ENCODE measurements around the gene NDUFA8. TPM values are rescaled to one million over a fixed set of nuclear protein-coding genes. Genes with fewer than 3 reads are reported as not detected.

The NDUFA8 gene
- total and polyA plus RNA-seq, 8 donors = 42.9 to 61.5 (median 49.9) TPM

DNA sequence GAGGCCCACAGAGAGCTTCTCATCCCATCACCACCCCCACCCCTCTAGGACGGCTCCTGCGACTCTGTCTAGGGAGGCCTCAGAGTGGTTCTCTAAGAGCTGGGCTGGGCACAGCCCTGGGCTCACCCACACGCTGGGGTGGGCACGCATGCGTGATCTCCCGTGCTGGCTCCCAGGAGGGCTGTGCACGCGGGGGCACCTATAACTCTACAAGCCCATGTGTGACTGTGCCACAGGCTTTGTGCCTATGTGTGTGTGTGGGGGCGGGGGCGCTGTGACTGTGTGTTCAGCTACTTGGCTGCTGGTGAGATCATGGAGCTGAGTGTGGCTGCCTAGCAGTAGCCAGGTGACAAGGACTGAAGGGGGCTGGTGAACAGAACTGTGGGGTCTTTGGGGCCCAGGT is 32.2 kb downstream of the NDUFA8 start:
- ATAC-seq (no peak), DNase-seq (no peak)
- Histone ChIP-seq H3K27me3 (peaks cover 3 to 53% of the 10 kb centered on the region in 2 donors), H3K4me3 (no peak overlapping the region), H3K4me1 (peaks cover 9 to 33% of the 10 kb centered on the region in 2 donors), H3K9me3 (no peaks in the 10 kb centered on the region), H3K27ac (no peak overlapping the region), H3K36me3 (no peaks in the 10 kb centered on the region)
- intact Hi-C loops (cut with DNase I) = loop anchor here (5.0 to 10.0 kb wide), 2 partner anchors 225 to 227 kb away; no protein-coding TSS in a partner anchor
- TF ChIP-seq, protein P1, sequence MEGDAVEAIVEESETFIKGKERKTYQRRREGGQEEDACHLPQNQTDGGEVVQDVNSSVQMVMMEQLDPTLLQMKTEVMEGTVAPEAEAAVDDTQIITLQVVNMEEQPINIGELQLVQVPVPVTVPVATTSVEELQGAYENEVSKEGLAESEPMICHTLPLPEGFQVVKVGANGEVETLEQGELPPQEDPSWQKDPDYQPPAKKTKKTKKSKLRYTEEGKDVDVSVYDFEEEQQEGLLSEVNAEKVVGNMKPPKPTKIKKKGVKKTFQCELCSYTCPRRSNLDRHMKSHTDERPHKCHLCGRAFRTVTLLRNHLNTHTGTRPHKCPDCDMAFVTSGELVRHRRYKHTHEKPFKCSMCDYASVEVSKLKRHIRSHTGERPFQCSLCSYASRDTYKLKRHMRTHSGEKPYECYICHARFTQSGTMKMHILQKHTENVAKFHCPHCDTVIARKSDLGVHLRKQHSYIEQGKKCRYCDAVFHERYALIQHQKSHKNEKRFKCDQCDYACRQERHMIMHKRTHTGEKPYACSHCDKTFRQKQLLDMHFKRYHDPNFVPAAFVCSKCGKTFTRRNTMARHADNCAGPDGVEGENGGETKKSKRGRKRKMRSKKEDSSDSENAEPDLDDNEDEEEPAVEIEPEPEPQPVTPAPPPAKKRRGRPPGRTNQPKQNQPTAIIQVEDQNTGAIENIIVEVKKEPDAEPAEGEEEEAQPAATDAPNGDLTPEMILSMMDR (IDR thresholded peaks at IDR 0.05) = no peak

- H3K4me1 ChIP-seq = peaks cover 9 to 33% of the 10 kb centered on the region in 2 donors
- intact Hi-C loops (cut with DNase I) = loop anchor here (5.0 to 10.0 kb wide), 2 partner anchors 226 to 228 kb away; no protein-coding TSS in a partner anchor
- peaks cover 3 to 50% of the 10 kb centered on the region in 2 donors for H3K27me3 ChIP-seq
- H3K9me3 ChIP-seq = no peaks in the 10 kb centered on the region
- DNase-seq (no peak), ATAC-seq (no peak)
- H3K27ac ChIP-seq = no peak overlapping the region
- no peak overlapping the region for H3K4me3 ChIP-seq
- TF ChIP-seq, protein P1 (IDR thresholded peaks at IDR 0.05) = no peak
- H3K36me3 ChIP-seq = no peaks in the 10 kb centered on the region
Observed at GRCh38 chr9:122126331-122127261, 33.0 kb downstream of the NDUFA8 start.

DNA sequence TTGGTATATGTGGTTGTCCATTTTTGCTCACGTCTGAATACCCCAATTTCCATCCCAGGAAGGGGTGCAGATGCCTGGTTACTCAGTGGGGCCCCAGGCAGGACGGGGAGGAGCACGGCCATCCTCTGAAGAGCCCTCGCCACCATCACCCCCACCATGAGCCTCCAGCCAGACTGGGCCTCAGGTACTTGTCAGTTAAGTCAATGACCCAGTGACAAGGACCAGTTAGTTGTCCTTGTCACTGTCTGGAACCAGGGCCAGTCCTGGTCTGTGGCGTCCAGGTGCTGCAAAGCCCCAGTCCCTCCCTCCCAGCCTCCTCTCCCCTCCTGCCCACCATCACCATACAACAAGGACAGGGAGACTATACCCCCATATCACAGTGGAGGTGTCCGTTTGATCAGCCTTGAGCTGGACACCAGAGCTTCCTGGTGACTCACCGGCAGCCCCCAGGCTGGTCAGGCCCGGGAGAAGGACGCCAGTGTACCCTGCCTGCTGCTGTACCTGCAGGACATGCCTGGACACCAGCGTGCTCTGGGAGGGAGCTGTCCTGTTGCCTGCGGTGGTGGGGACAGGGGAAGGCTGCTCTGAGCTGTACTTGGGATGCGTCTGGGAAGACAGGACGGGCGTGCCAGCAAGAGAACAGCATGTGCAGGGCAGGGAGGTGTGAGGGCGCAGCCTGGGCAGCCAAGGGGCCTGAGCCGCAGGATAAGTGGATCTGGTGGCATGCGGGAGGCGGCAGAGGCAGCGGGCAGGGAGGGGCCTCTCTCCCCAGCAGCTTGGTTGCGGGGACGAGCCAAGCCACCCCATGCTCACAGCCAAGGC is 33.9 kb downstream of the NDUFA8 start:
- no peak overlapping the region for H3K27ac ChIP-seq
- H3K36me3 ChIP-seq = no peaks in the 10 kb centered on the region
- no peak for DNase-seq
- peak; percentile 18 for ATAC-seq
- H3K27me3 ChIP-seq = peaks cover 3 to 43% of the 10 kb centered on the region in 2 donors
- no peaks in the 10 kb centered on the region for H3K9me3 ChIP-seq
- peaks cover 9 to 33% of the 10 kb centered on the region in 2 donors for H3K4me1 ChIP-seq
- TF ChIP-seq, protein P1 (IDR thresholded peaks at IDR 0.05) = no peak
- H3K4me3 ChIP-seq = no peak overlapping the region
- intact Hi-C loops (cut with DNase I) = loop anchor here (5.0 to 10.0 kb wide), 2 partner anchors 227 to 229 kb away; no protein-coding TSS in a partner anchor

DNA sequence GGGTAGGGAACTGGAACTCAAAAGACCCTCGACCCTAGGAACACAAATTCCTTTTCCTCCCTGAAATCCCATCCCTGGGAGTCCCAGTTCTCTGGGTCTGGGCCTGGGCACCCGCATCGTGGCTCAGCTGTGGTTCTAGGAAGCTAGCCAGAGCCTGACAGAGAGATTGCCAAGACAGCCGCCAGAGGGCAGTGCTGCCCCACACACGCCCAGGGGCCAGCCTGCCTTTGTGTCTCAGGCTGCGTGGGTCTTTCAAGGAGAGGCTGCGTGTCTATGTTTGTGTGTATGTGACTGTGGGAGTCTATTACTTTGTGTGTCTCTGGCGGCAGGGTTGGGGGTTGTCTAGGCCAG is 34.4 kb downstream of the NDUFA8 start:
- TF ChIP-seq, protein P1 (IDR thresholded peaks at IDR 0.05) = peak; percentile 90 to 97
- H3K9me3 ChIP-seq = no peaks in the 10 kb centered on the region
- H3K27ac ChIP-seq = no peak overlapping the region
- ATAC-seq (peak; percentile 91), DNase-seq (peak; percentile 68 to 92 (median 80))
- peaks cover 3 to 43% of the 10 kb centered on the region in 2 donors for H3K27me3 ChIP-seq
- no peaks in the 10 kb centered on the region for H3K36me3 ChIP-seq
- H3K4me1 ChIP-seq = peaks cover 9 to 33% of the 10 kb centered on the region in 2 donors
- intact Hi-C loops (cut with DNase I) = loop anchor here (5.0 to 10.0 kb wide), 2 partner anchors 227 to 230 kb away; no protein-coding TSS in a partner anchor
- H3K4me3 ChIP-seq = no peak overlapping the region
